ENCODE measurements around the gene CHST8.
A peak's percentile ranks its signal among the peaks of the same experiment; 100 is the strongest.

CHST8 gene

GRCh38 chr19:33719366-33720154 is 97.8 kb downstream of the CHST8 start:
- no peak for DNase-seq

GRCh38 chr19:33720155-33720493 is 98.4 kb downstream of the CHST8 start:
- DNase-seq: no peak

GRCh38 chr19:33720691-33721682 is 99.2 kb downstream of the CHST8 start:
- DNase-seq: no peak

GRCh38 chr19:33721735-33722297 is 100.1 kb downstream of the CHST8 start:
- no peak for DNase-seq

- DNase-seq: no peak
Observed at GRCh38 chr19:33722456-33723239, 100.9 kb downstream of the CHST8 start.

- no peak for DNase-seq
Observed at GRCh38 chr19:33723512-33723911, 101.8 kb downstream of the CHST8 start.

GRCh38 chr19:33724021-33724720 is 102.4 kb downstream of the CHST8 start:
- no peak for DNase-seq

GRCh38 chr19:33724721-33725060 is 102.9 kb downstream of the CHST8 start:
- no peak for DNase-seq

- DNase-seq: no peak
Observed at GRCh38 chr19:33725567-33725966, 103.8 kb downstream of the CHST8 start.

GRCh38 chr19:33726756-33727155 is 105.0 kb downstream of the CHST8 start:
- DNase-seq: no peak

- no peak for DNase-seq
Observed at GRCh38 chr19:33727331-33727998, 105.7 kb downstream of the CHST8 start.

- no peak for DNase-seq
Observed at GRCh38 chr19:33728141-33728540, 106.4 kb downstream of the CHST8 start.

- DNase-seq: no peak
Observed at GRCh38 chr19:33730858-33731607, 109.3 kb downstream of the CHST8 start.

GRCh38 chr19:33731881-33732280 is 110.1 kb downstream of the CHST8 start:
- DNase-seq: no peak

GRCh38 chr19:33734913-33735312 is 113.2 kb downstream of the CHST8 start:
- DNase-seq: no peak

- DNase-seq: no peak
Observed at GRCh38 chr19:33736158-33736557, 114.4 kb downstream of the CHST8 start.

- DNase-seq: no peak
Observed at GRCh38 chr19:33736787-33737186, 115.0 kb downstream of the CHST8 start.

- no peak for DNase-seq
Observed at GRCh38 chr19:33737681-33738371, 116.1 kb downstream of the CHST8 start.

GRCh38 chr19:33740811-33741396 is 119.2 kb downstream of the CHST8 start:
- peak; percentile 71 for DNase-seq

GRCh38 chr19:33745297-33745696 is 123.5 kb downstream of the CHST8 start:
- DNase-seq: no peak
